IMR-90 (cell line): ENCODE data around the gene CDK18. TPM values are rescaled to one million over a fixed set of nuclear protein-coding genes. Genes with fewer than 3 reads are reported as not detected.

ENCODE experiments used
- ATAC-seq: fragments of 200-7000 bp; cut with Tn5 transposase; 2 replicates; pipeline ENCODE4 v1.9.1; 2020; ENCODE audit warnings: low read depth, mild to moderate bottlenecking, moderate library complexity
- BruUV-seq: library from RNA; stranded (reverse); fragments of 400-500 nt; replicated peaks from 2 replicates; lab custom pipeline; 2021; lab: Mats Ljungman, UMichigan
- CTCF ChIA-PET: fragments of 300-600 bp; formaldehyde crosslinking; extraction: SDS; loops from one replicate; lab custom pipeline; 2021; ENCODE audit warnings: antibody characterized with exemption; lab: Yijun Ruan, JAX
- POLR2A ChIA-PET: fragments of 300-600 bp; sonication (Branson Sonifier 250); formaldehyde crosslinking; loops from one replicate; lab custom pipeline; 2022; ENCODE audit warnings: antibody characterized with exemption; ENCODE audit not compliant: unreplicated experiment; lab: Charles Lee
- DNase-seq: peaks from one replicate; pipeline ENCODE4 v3.0.0; 2013
- H2AFZ ChIP-seq: replicated peaks from 2 replicates; pipeline ENCODE3; 2013; ENCODE audit warnings: low read length, mild to moderate bottlenecking; ENCODE audit not compliant: poor library complexity
- H2AK5ac ChIP-seq: 2 replicates; pipeline ENCODE4 v1.6.1; 2013; ENCODE audit warnings: low read depth, low read length, inconsistent platforms
- H2AK9ac ChIP-seq: replicated peaks from 2 replicates; pipeline ENCODE3; 2013; ENCODE audit warnings: mild to moderate bottlenecking, low read depth, low read length, moderate library complexity; ENCODE audit not compliant: poor library complexity
- H2BK120ac ChIP-seq: 2 replicates; pipeline ENCODE4 v1.6.1; 2013; ENCODE audit warnings: low read depth, low read length, inconsistent platforms
- H2BK15ac ChIP-seq: 3 replicates; pipeline ENCODE4 v1.6.1; 2013; ENCODE audit warnings: low read depth, low read length, inconsistent platforms
- H2BK20ac ChIP-seq: 2 replicates; pipeline ENCODE4 v1.6.1; 2013; ENCODE audit warnings: low read depth, mild to moderate bottlenecking, inconsistent platforms, low read length, moderate library complexity
- H2BK5ac ChIP-seq: 2 replicates; pipeline ENCODE4 v1.6.1; 2013; ENCODE audit warnings: mild to moderate bottlenecking, low read depth, low read length, inconsistent platforms; ENCODE audit not compliant: poor library complexity, severe bottlenecking
- H3K14ac ChIP-seq: replicated peaks from 2 replicates; pipeline ENCODE4 v1.6.1; 2013; ENCODE audit warnings: low read depth, low read length, inconsistent platforms
- H3K18ac ChIP-seq: 2 replicates; pipeline ENCODE4 v1.6.1; 2013; ENCODE audit warnings: low read depth, low read length, control low read depth
- H3K23ac ChIP-seq: 2 replicates; pipeline ENCODE4 v1.6.1; 2013; ENCODE audit warnings: low read depth, low read length, inconsistent platforms
- H3K27ac ChIP-seq: 2 replicates; pipeline ENCODE4 v1.5.1; 2013; ENCODE audit warnings: mild to moderate bottlenecking, control low read depth, low read length; ENCODE audit not compliant: insufficient read depth
- H3K27me3 ChIP-seq: 2 replicates; pipeline ENCODE4 v1.6.1; 2013; ENCODE audit warnings: low read length; ENCODE audit not compliant: control insufficient read depth, insufficient read depth
- H3K36me3 ChIP-seq: 2 replicates; pipeline ENCODE4 v1.6.1; 2013; ENCODE audit warnings: low read length, mixed read lengths; ENCODE audit not compliant: control insufficient read depth, insufficient read depth
- H3K4ac ChIP-seq: 2 replicates; pipeline ENCODE4 v1.6.1; 2013; ENCODE audit warnings: low read depth, low read length, inconsistent platforms
- H3K4me1 ChIP-seq: 2 replicates; pipeline ENCODE4 v1.6.1; 2013; ENCODE audit warnings: low read length, mixed read lengths; ENCODE audit not compliant: control insufficient read depth, insufficient read depth
- H3K4me2 ChIP-seq: 2 replicates; pipeline ENCODE4 v1.6.1; 2013; ENCODE audit warnings: low read depth, mild to moderate bottlenecking, control low read depth, low read length, moderate library complexity
- H3K4me3 ChIP-seq: 2 replicates; pipeline ENCODE4 v1.5.1; 2013; ENCODE audit warnings: low read depth, mild to moderate bottlenecking, control low read depth, low read length, moderate library complexity; ENCODE audit not compliant: insufficient read depth
- H3K56ac ChIP-seq: 2 replicates; pipeline ENCODE4 v1.6.1; 2013; ENCODE audit warnings: low read length, inconsistent platforms; ENCODE audit not compliant: insufficient read depth; ENCODE audit errors: extremely low read depth
- H3K79me1 ChIP-seq, 2 experiments: 2 replicates each; pipeline ENCODE4 v1.6.1; 2013; ENCODE audit warnings: low read length in 2 of 2, inconsistent platforms in 1 of 2, low read depth in 1 of 2
- H3K9ac ChIP-seq: 2 replicates; pipeline ENCODE4 v1.6.1; 2013; ENCODE audit warnings: low read depth, low read length, control low read depth
- H3K9me1 ChIP-seq: 2 replicates; pipeline ENCODE4 v1.6.1; 2013; ENCODE audit warnings: low read length, inconsistent platforms; ENCODE audit not compliant: insufficient read depth
- H3K9me3 ChIP-seq: 2 replicates; pipeline ENCODE4 v1.6.1; 2013; ENCODE audit warnings: low read length; ENCODE audit not compliant: control insufficient read depth, insufficient read depth
- H4K20me1 ChIP-seq: 2 replicates; pipeline ENCODE4 v1.6.1; 2013; ENCODE audit warnings: low read length, inconsistent platforms; ENCODE audit not compliant: insufficient read depth
- H4K5ac ChIP-seq: 2 replicates; pipeline ENCODE4 v1.6.1; 2013; ENCODE audit warnings: mild to moderate bottlenecking, low read depth, low read length, control low read depth
- H4K8ac ChIP-seq, 2 experiments: 2 replicates each; pipeline ENCODE4 v1.6.1; 2013; ENCODE audit warnings: low read depth in 2 of 2, low read length in 2 of 2, control low read depth in 1 of 2, inconsistent platforms in 1 of 2
- H4K91ac ChIP-seq: 2 replicates; pipeline ENCODE4 v1.6.1; 2013; ENCODE audit warnings: low read depth, low read length, inconsistent platforms; ENCODE audit not compliant: insufficient read depth
- BHLHE40 ChIP-seq: fragments of 150-350 bp; IDR thresholded peaks from 2 replicates; pipeline ENCODE4 v1.6.1; 2016; ENCODE audit warnings: mild to moderate bottlenecking, low read depth, low read length
- CEBPB ChIP-seq: IDR thresholded peaks from 2 replicates; pipeline ENCODE4 v1.6.1; 2012; ENCODE audit warnings: low read depth, low read length, improper control_type of control experiment
- CHD1 ChIP-seq: IDR thresholded peaks from 2 replicates; pipeline ENCODE4 v1.6.1; 2012; ENCODE audit warnings: low read depth, low read length, improper control_type of control experiment
- CTCF ChIP-seq: conservative IDR thresholded peaks from 2 replicates; pipeline ENCODE4 v1.5.1; 2012; ENCODE audit warnings: mild to moderate bottlenecking, low read depth, low read length, improper control_type of control experiment
- ELK1 ChIP-seq: fragments of 150-350 bp; IDR thresholded peaks from 2 replicates; pipeline ENCODE4 v1.6.1; 2016; ENCODE audit warnings: low read depth, mild to moderate bottlenecking, low read length, moderate library complexity, borderline replicate concordance
- FOS ChIP-seq: fragments of 150-350 bp; IDR thresholded peaks from 2 replicates; pipeline ENCODE4 v1.6.1; 2016; ENCODE audit warnings: low read depth, low read length
- MAZ ChIP-seq: IDR thresholded peaks from 2 replicates; pipeline ENCODE4 v1.6.1; 2012; ENCODE audit warnings: low read depth, mild to moderate bottlenecking, low read length, improper control_type of control experiment, moderate library complexity, borderline replicate concordance
- MXI1 ChIP-seq: IDR thresholded peaks from 2 replicates; pipeline ENCODE4 v1.6.1; 2012; ENCODE audit warnings: low read depth, mild to moderate bottlenecking, low read length, moderate library complexity, borderline replicate concordance
- NFE2L2 ChIP-seq: fragments of 150-350 bp; IDR thresholded peaks from 2 replicates; pipeline ENCODE4 v1.6.1; 2016; ENCODE audit warnings: low read depth, mild to moderate bottlenecking, low read length
- POLR2A ChIP-seq: IDR thresholded peaks from 2 replicates; pipeline ENCODE4 v1.6.1; 2012; ENCODE audit warnings: mild to moderate bottlenecking, low read depth, low read length
- RAD21 ChIP-seq: IDR thresholded peaks from 2 replicates; pipeline ENCODE4 v1.6.1; 2012; ENCODE audit warnings: low read length, improper control_type of control experiment
- RCOR1 ChIP-seq: IDR thresholded peaks from 2 replicates; pipeline ENCODE4 v1.6.1; 2012; ENCODE audit warnings: mild to moderate bottlenecking, low read length, improper control_type of control experiment; ENCODE audit not compliant: insufficient replicate concordance
- RFX5 ChIP-seq: IDR thresholded peaks from 2 replicates; pipeline ENCODE4 v1.8.0; 2012; ENCODE audit warnings: low read depth, mild to moderate bottlenecking, low read length, moderate library complexity
- SMC3 ChIP-seq: fragments of 150-350 bp; IDR thresholded peaks from 2 replicates; pipeline ENCODE4 v1.6.1; 2016; ENCODE audit warnings: low read depth, mild to moderate bottlenecking, antibody characterized with exemption, low read length, moderate library complexity
- USF2 ChIP-seq: fragments of 150-350 bp; IDR thresholded peaks from 2 replicates; pipeline ENCODE4 v1.6.1; 2017; ENCODE audit warnings: mild to moderate bottlenecking, antibody characterized with exemption, low read length, low read depth
- WGBS, 2 experiments: methylation state at CpG; one replicate each; pipeline versions ENCODE4 v1.1.5 to v1.1.7; 2013; ENCODE audit warnings: missing lambda C conversion rate in 2 of 2; ENCODE audit not compliant: insufficient read length in 1 of 2; ENCODE audit errors: extremely low coverage in 2 of 2; 5-methylcytosine and 5-hydroxymethylcytosine counted together
- dilution Hi-C: fragments of 300-500 bp; cut with HindIII; formaldehyde crosslinking; loops from one replicate; pipeline ENCODE4 v1.14.3; 2018; ENCODE audit warnings: low sequenced_read_pairs; ENCODE audit not compliant: unreplicated experiment
- in situ Hi-C: fragments of 300-500 bp; cut with MboI; formaldehyde crosslinking; loops from 3 replicates; pipeline ENCODE4 v1.14.3; 2019; ENCODE audit warnings: low sequenced_read_pairs, inconsistent platforms, mixed read lengths
- intact Hi-C: fragments of 100-400 bp; cut with micrococcal nuclease; formaldehyde crosslinking; loops from 2 replicates; pipeline ENCODE4 v1.10.0; 2022
- polyA plus RNA-seq, 3 experiments: library from polyadenylated mRNA; depleted of rRNA; stranded (reverse); fragments of >200 nt; gene quantifications; 2 replicates each; pipeline ENCODE4 v1.2.3, GENCODE V29; 2012; ENCODE audit warnings: low replicate concordance in 1 of 3
- total RNA-seq: library from RNA; depleted of rRNA; stranded (reverse); fragments of >200 nt; gene quantifications from 2 replicates; pipeline ENCODE4 v1.2.3, GENCODE V29; 2012

Gene CDK18
- total and polyA plus RNA-seq, 2 of the 4 experiments (the other 2 are of a cell fraction): 0.18 to 0.48 TPM

- Histone ChIP-seq H2AK5ac (no peak overlapping the region), H3K56ac (no peak overlapping the region), H3K4me3 (no peak overlapping the region), H3K36me3 (no peaks in the 10 kb centered on the region), H3K9me1 (no peaks in the 10 kb centered on the region), H4K20me1 (no peaks in the 10 kb centered on the region), H3K4me1 (no peaks in the 10 kb centered on the region), H3K79me1 (no peaks in the 10 kb centered on the region), H3K9me3 (peaks cover 4% of the 10 kb centered on the region; the same call in 1 of the 2 replicates), H4K91ac (no peak overlapping the region), H2BK15ac (no peak overlapping the region), H4K5ac (no peak overlapping the region), H3K4me2 (no peak overlapping the region), H3K27me3 (peaks cover 16% of the 10 kb centered on the region), H2BK20ac (no peak overlapping the region), H3K23ac (no peak overlapping the region), H2BK120ac (no peak overlapping the region), H3K14ac (no peak overlapping the region), H3K18ac (no peak overlapping the region), H3K27ac (no peak overlapping the region), H3K9ac (no peak overlapping the region), H4K8ac (no peak overlapping the region), H2AFZ (no peak overlapping the region), H2AK9ac (no peak overlapping the region), H3K4ac (no peak overlapping the region), H2BK5ac (no peak overlapping the region)
- TF ChIP-seq ELK1 (no peak), NFE2L2 (no peak), MXI1 (no peak), CTCF (no peak), BHLHE40 (no peak), USF2 (no peak), CEBPB (no peak), RAD21 (no peak), CHD1 (no peak), RCOR1 (no peak), SMC3 (no peak), FOS (no peak), POLR2A (no peak), MAZ (no peak), RFX5 (no peak)
- intact Hi-C loops (no loop called here), dilution Hi-C loops (no loop called here), in situ Hi-C loops (no loop called here)
- 29% methylated on average over 2 of the region's 13 CpGs; no CpG with 5 or more reads in 1 of the 2 experiments for WGBS, 2 experiments
- ATAC-seq: no peak
- CTCF ChIA-PET: interaction anchor here (1.0 kb wide), 1 partner anchor 13 kb away, joined by 3 read pairs; no protein-coding TSS in a partner anchor
- no TSS peak for BruUV-seq
- POLR2A ChIA-PET: no interaction called here
- no peak for DNase-seq
These were observed 31.6 kb upstream of the CDK18 start for GRCh38 chr1:205472737-205473441.
